HCT116 (cell line): ENCODE measurements around the gene SLC45A2.

Source experiments
- CEBPB ChIP-seq: IDR thresholded peaks from 2 replicates; pipeline ENCODE4 v1.6.1; 2012; ENCODE audit warnings: low read depth
- EGR1 ChIP-seq: IDR thresholded peaks from 2 replicates; pipeline ENCODE4 v1.6.1; 2012; ENCODE audit warnings: low read depth
- ELF1 ChIP-seq: IDR thresholded peaks from 2 replicates; pipeline ENCODE4 v1.6.1; 2012; ENCODE audit warnings: low read depth, borderline replicate concordance
- EZH2 ChIP-seq: fragments of 200-600 bp; sonication (generic); IDR thresholded peaks from 2 replicates; pipeline ENCODE4 v1.6.1; 2017; ENCODE audit warnings: antibody characterized with exemption, mixed run types
- EZH2phosphoT487 ChIP-seq: fragments of 200-600 bp; IDR thresholded peaks from 2 replicates; pipeline ENCODE4 v1.6.1; 2018; ENCODE audit warnings: antibody characterized with exemption, borderline replicate concordance
- MAX ChIP-seq: IDR thresholded peaks from 2 replicates; pipeline ENCODE4 v1.6.1; 2012
- POLR2A ChIP-seq: IDR thresholded peaks from 2 replicates; pipeline ENCODE4 v1.7.0; 2011; ENCODE audit warnings: borderline replicate concordance; ENCODE audit not compliant: insufficient read depth, insufficient read length; ENCODE audit errors: extremely low read depth
- POLR2AphosphoS5 ChIP-seq: IDR thresholded peaks from 2 replicates; pipeline ENCODE4 v1.6.1; 2011; ENCODE audit warnings: mild to moderate bottlenecking, low read depth, low read length, moderate library complexity
- REST ChIP-seq: IDR thresholded peaks from 2 replicates; pipeline ENCODE4 v1.6.1; 2012; ENCODE audit warnings: low read depth
- SIN3A ChIP-seq: IDR thresholded peaks from 2 replicates; pipeline ENCODE4 v1.6.1; 2012; ENCODE audit warnings: low read depth
- SRF ChIP-seq: IDR thresholded peaks from 2 replicates; pipeline ENCODE4 v1.6.1; 2012; ENCODE audit warnings: low read depth
- TF ChIP-seq, protein P1 (sequence below), 3 experiments: fragments of 200-600 bp in 1 of 3; sonication (generic) in 1 of 3; IDR thresholded peaks in 2 of 3; conservative IDR thresholded peaks in 1 of 3; 2 replicates each; pipeline ENCODE4 v1.5.1; 2012 to 2017; ENCODE audit warnings: low read depth in 2 of 3, low read length in 2 of 3, antibody characterized with exemption in 1 of 3, borderline replicate concordance in 1 of 3, control low read depth in 1 of 3, mild to moderate bottlenecking in 1 of 3, mixed read lengths in 1 of 3, mixed run types in 1 of 3, moderate library complexity in 1 of 3; ENCODE audit not compliant: insufficient read depth in 1 of 3

DNA sequence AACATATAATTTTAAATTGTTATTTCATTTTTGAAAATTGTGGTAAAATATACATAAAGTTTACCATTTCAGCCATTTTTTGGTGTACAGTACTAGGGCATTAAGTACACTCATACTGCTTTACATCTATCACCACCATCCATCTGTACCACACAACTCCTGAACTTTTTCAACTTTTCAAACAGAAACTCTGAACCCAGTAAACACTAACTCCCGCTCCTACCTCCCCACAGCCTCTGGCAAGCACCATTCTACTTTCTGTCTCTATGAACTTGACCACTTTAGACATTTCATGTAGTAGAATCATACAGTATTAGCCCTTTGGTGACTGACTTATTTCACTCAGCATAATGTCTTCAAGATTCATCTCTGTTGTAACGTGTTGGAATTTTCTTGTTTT lies 8.4 kb upstream of the SLC45A2 start:
- TF ChIP-seq, protein P1, sequence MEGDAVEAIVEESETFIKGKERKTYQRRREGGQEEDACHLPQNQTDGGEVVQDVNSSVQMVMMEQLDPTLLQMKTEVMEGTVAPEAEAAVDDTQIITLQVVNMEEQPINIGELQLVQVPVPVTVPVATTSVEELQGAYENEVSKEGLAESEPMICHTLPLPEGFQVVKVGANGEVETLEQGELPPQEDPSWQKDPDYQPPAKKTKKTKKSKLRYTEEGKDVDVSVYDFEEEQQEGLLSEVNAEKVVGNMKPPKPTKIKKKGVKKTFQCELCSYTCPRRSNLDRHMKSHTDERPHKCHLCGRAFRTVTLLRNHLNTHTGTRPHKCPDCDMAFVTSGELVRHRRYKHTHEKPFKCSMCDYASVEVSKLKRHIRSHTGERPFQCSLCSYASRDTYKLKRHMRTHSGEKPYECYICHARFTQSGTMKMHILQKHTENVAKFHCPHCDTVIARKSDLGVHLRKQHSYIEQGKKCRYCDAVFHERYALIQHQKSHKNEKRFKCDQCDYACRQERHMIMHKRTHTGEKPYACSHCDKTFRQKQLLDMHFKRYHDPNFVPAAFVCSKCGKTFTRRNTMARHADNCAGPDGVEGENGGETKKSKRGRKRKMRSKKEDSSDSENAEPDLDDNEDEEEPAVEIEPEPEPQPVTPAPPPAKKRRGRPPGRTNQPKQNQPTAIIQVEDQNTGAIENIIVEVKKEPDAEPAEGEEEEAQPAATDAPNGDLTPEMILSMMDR (IDR thresholded peaks at IDR 0.05 in 2 of 3, conservative IDR thresholded peaks at IDR 0.05 in 1 of 3; ENCODE audit: borderline replicate concordance in 1 of 3, insufficient read depth in 1 of 3, low read depth in 2 of 3, low read length in 2 of 3), result no peak
- TF ChIP-seq EGR1 (no peak), POLR2AphosphoS5 (no peak), EZH2phosphoT487 (no peak), ELF1 (no peak), POLR2A (no peak), EZH2 (no peak), SIN3A (no peak), REST (no peak), MAX (no peak), CEBPB (no peak), SRF (no peak)
